IPS-NIHi7 (cell line): Measurements from ENCODE around the gene CABP7.

Source experiments
- DNase-seq: peaks from one replicate; pipeline ENCODE4 v3.0.0; 2012; ENCODE audit warnings: mixed read lengths; ENCODE audit errors: extremely low spot score

The CABP7 gene

DNA sequence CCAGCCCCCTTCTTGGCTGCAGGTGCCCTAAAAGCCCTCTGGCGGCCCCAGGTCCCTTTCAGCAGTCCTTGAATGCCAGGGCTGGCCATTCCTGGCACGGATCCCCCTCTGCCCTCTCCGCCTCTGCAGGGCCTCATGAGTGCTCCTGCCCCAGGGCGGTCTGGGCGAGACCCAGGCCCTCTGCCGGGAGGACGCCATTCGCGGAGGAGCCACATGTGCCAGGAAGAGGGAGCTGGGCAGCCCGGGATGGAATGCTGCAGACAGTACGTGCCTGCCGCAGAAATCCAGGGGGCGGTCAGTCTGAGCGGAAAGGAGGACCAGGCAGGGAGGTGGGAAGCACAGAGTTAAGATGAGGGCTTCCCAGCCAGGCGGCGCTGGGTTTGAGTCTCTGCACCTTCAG is 2.8 kb downstream of the CABP7 start:
- DNase-seq, result no peak

- no peak for DNase-seq
These were observed 4.0 kb downstream of the CABP7 start for GRCh38 chr22:29723766-29724165.

- DNase-seq, result no peak
These were observed 5.0 kb downstream of the CABP7 start for GRCh38 chr22:29724843-29725242.

DNA sequence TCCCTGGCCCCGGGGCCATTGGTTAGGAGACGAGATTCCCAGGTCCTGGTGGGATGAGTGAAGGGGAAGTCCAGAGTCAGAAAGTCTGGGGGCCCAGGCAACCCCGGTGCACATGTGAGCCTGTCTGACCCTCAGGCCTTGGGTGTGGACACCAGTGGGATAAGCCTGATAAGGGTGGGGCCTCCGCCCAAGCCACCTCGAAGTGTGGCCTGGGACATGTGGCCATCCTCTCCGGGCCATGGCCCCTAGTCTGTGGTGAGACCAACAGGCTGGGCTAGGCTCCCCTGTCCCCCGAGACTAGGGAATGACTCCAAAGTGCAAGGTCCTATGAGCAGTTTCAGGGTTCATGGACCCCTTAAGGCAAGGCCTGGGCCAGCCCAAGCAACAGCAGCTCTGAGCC is 6.3 kb downstream of the CABP7 start:
- no peak for DNase-seq

DNA sequence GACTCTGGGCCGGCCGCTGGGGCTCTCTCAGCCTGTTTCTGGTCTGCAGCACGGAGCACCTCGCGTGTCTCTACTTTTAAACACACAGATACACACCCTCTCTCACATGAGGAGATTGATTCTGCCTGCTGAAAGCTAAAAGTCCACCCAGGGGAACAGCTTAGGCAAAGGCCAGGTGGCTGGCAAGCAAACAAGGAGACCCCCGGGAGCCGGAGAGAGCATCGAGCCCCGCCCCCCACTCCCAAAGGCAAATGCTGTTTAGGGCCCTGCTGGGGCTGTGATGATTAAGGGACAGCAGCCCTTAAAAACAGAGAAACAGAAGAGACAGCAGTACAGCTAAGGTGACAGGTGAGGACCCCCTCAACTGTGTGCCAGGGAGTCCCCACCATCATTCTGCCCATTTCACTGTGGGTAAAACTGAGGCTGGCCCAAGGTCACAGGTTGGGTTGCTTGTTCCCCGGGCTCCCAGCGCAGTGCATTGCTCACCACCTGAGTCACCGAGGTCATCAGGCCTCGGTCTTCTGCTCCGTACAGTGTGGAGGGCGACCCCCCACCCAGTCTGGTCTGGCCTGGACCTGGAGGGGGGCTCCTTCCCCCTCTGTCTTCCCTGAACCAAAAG is 6.8 kb downstream of the CABP7 start:
- no peak for DNase-seq

DNA sequence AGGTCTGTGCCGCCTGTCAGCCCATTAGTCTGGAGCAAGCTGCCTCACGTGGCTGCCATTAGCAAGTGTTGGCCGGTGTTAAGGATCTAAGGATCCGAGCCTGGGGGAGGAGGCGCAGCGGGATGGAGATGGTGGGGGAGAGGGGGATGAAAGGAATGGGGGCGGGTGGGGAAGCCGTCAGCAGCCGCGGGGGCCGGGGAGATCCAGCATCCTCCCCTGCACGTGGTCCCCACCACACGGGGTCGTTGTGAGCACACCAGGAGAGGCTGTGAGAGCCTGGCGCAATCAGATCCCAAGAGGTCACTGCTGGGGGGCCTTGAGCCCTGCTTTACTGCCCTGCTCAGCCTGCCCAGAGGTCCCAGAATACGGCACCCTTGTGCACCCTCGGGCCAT is 7.3 kb downstream of the CABP7 start:
- peak; percentile 92 for DNase-seq

GRCh38 chr22:29729161-29729560 is 9.4 kb downstream of the CABP7 start:
- DNase-seq, result no peak

- no peak for DNase-seq
These were observed 11.5 kb downstream of the CABP7 start for GRCh38 chr22:29731058-29731850.

DNA sequence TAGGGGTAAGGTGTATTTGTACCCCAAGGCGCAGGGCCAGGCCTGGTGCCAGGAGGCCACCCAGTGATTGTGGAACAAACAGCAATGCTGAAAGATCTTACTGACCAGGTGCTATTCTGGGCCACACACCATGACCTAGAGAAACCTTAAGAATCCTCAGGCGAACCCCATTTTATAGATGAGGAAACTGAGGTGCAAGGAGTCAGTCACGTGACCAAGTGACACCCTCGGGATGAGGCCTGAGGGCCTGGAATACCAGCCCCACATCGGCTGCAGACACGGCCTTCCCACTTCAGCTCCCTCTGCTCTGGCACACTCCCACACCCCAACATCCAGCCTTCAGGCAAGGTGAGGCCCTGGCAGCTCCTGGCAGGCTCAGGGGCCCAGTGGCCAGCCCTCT is 13.1 kb downstream of the CABP7 start:
- DNase-seq, result no peak

GRCh38 chr22:29733362-29734201 is 13.8 kb downstream of the CABP7 start:
- no peak for DNase-seq

- DNase-seq, result no peak
These were observed 14.6 kb downstream of the CABP7 start for GRCh38 chr22:29734406-29734805.

- peak; percentile 83 for DNase-seq
These were observed 15.0 kb downstream of the CABP7 start for GRCh38 chr22:29734838-29735237.

GRCh38 chr22:29735416-29735815 is 15.6 kb downstream of the CABP7 start:
- DNase-seq, result no peak

DNA sequence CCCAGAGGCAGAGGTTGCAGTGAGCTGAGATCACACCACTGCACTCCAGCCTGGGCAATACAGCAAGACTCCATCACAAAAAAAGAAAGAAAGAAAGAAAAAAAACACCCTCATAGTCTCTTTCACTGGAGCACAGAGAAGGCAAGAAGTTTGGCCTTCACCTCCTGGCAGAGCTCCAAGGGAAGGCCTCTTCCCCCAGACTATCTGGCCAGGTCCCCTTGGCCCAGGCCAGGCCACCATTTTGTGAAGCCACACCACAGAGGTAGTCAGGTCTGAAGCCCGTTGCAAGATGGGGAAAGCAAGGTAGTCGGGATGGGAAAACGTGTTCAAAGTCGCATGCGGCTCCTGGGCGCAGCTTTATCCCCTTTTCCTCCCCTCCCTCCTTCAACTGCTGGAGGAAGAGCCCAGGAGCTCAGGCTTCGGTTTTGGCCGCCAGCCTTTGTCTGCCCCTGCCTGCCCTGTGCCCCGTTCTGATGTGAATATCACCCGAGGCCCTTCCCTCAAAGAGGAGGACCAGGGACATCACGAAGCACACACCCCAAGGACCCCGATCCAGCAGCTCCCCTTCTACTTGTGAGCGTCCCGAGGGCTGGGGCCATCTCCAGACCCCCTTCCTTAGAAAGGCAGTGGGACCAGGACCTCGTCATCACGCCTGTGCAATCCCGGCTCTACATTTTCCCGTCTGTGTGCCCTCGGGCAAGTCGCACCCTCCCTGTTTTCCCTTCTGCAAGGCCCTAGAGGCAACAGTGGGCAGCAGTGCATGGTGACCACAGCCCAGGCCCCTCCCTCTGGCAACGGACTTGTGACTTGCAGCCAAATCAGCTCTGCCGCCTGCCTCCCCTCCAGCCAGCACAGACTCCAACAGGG is 17.7 kb downstream of the CABP7 start:
- DNase-seq, result no peak

DNA sequence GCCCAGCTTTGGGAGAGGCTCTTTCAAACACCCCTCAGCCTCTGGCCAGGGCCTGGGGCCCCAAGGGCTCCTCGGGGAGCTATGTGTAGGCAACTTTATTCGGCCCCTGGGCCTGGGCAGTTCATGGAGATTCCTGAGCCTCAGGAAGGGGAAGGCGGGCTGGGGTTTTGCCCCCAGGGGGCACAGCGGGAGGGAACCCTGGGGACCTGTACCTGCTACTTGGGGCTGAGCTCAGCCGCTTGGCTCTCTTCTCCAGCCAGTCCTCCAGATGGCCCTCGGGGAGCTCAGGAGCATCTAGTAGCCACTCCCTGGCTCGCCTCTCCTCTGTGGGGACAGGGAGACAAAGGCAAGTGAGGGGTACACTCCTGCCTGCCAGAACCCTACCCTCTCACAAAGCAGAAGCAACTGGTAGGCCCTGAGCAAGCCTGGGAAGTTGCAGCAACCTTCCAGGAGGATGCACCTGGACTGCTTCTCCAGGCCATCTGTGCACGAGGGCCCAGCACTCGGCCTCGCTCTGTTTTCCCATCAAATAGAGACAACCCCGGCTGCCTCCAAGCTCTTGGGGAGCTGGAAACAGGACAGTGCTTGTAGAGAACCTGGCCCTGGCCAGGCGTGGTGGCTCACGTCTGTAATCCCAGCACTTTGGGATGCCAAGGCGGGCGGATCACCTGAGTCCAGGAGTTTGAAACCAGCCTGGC is 18.5 kb downstream of the CABP7 start:
- no peak for DNase-seq

- no peak for DNase-seq
These were observed 19.6 kb downstream of the CABP7 start for GRCh38 chr22:29739346-29739875.

DNA sequence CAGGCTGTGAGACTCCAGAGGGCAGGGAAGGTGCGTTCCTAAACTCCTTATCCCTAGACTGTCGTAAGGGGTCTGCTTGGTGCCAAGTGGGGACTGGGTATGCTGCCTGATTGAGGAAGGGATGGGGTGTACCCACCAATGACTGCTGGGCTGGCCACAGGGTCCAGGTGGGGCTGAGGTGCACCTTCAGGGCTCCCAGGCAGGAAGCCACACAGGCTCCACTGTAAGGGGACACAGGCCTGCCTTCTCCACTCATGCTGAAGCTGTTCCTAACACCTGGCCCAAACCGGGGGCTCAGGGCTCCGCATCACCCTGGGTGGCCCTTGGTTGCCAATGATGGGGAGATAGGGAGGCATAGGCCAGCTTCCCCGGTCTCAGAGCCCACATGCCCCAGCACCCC is 20.4 kb downstream of the CABP7 start:
- DNase-seq, result no peak

GRCh38 chr22:29741926-29742325 is 22.1 kb downstream of the CABP7 start:
- no peak for DNase-seq

- DNase-seq, result no peak
These were observed 22.5 kb downstream of the CABP7 start for GRCh38 chr22:29742326-29742725.

DNA sequence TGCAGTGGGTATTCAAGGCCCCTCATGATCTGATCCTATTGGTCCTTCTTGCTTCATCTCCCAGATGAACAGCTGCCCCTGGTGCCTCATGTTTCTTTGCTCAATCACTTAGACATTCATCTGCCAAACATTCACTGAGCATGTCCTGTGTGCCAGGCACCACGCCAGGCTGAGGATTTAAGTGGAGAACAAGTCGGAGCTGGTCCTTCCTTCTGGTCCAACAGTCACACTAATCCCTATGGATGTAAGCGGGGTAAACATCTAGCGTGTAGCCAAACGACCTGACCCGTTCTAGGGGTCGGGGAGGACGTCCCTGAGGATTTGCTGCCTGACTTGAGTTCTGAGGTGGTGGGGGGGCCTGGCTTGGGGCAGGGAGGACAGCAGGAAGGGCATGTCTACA is 25.1 kb downstream of the CABP7 start:
- no peak for DNase-seq

DNA sequence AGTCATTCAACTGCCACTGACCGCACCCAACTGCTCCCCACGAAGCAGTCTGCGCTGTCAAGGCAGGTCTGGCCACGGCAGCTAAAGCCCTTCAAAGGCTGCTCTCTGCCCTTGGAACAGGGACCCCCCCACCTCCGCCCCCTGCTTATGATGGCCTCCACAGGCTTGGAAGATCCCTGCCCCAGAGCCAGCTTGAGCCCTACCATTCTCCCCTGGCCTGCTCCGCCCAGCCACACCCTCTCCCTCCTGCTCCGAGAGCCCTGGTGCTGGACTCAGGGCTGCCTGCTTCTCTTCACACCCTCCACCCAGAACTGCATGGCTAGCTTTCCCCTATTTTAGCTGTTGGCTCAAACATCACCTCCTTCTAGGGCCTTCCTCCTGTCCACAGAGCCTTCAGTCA is 28.0 kb downstream of the CABP7 start:
- no peak for DNase-seq
